HG03442 (cell line): ENCODE measurements around the gene CCDC122.
"Not testable (repeated sequence)": the region's sequence is repeated elsewhere in the genome, so short reads cannot be mapped to it uniquely, and the experiment has no call there.

Source experiments
- ATAC-seq: cut with Tn5 transposase; IDR thresholded peaks from one replicate; pipeline ENCODE4 v1.9.1; 2021; ENCODE audit warnings: mild to moderate bottlenecking, moderate library complexity; ENCODE audit not compliant: unreplicated experiment

The CCDC122 gene

GRCh38 chr13:43877766-43878165, 1.8 kb downstream of the CCDC122 start:
- no peak for ATAC-seq

DNA sequence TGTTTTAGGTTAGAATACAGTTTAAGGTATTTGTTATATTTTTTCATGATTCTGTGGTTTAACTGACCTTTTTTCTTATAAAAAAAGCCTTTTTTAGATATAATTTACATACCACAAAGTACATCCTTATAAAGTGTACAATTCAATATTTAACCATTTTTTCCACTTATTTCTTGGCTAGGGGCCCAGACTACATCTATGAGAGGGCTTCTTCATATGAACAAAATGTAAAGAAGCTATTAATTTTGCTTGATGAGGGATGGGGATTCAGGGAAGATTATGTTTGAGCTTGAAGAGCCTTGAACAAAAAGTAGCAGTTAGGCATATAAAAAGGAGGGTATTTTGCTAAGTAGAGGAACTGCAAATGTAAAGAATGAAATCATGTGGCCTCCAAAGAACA, 2.2 kb downstream of the CCDC122 start:
- ATAC-seq, result no peak

DNA sequence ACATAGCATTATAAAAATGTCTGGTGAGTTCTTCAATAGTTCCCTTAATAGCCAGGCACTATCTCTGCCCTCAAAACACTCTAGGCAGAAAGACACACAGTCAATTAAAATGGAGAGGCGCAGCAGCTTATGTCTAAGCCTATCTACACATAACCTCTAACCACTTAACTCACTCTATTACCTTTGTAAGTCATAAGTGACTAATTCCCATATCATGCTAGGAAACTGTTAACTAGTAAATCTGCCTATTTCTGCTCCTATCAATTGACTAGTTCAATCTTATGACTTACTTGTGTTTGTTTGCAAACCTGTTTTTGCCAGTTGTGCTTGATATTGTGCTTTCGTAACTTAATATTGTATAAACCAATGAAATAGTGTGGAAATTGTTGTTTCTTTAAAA, 3.2 kb downstream of the CCDC122 start:
- ATAC-seq, result no peak

DNA sequence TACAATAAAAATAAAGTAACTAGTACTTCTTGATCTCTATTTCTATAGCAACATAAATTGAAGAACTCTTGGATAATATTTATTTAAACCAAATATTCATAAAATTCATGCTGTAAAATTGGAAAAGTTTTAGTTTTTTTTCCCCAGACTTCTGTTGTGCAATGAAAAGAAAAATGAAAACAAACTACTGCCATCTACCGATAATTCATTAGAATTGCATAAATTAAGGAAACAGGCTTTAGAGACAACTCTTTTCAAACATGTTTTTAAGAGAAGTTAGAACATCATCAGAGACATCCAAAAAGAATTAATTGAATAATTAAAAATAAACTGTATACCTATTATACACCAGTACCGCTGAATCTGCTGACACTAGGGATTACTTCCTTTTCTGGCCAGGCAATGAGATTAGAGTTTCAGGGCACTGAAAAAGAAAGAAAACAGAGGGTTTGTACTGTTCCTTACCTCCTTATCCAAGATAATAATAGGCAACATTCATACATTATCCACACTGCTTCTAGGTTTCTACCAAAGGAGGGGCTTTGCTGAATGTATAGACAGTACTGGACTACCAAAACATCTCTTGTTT, 4.9 kb downstream of the CCDC122 start:
- ATAC-seq, result no peak

DNA sequence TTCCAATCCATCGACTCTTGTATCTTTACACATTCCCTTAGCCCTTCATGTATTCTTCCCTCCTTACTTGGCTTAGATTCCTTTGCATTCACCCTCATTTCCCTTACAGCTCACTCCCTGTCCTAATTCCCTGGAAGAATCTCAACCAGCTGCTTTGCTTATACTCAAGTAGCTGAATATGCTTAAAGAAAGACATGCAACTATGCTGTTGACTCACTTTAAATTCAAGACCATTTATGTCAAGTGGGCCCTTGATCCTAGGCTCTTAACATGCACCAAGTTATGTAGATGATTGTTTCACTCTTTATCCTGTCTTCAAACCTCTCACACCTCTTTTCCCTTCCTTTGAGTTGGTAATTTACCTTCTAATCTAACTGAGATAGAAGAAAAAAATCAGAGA, 7.4 kb downstream of the CCDC122 start:
- ATAC-seq, result no peak

DNA sequence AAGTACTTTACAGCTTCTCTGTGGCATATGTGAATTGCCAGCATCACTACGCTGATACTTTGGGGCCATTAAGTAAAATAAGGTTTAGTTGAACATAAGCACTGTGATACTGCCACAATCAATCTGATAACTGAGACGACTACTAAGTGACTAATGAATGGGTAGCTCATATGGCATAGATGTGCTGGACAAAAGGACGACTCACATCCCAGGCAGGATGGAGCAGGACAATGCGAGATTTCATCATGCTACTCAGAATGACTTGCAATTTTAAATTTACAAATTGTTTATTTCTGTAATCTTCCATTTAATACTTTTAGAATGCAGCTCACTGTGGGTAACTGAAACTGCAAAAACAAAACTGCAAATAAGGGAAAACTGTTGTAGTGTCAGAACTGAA, 13.6 kb downstream of the CCDC122 start:
- no peak for ATAC-seq

DNA sequence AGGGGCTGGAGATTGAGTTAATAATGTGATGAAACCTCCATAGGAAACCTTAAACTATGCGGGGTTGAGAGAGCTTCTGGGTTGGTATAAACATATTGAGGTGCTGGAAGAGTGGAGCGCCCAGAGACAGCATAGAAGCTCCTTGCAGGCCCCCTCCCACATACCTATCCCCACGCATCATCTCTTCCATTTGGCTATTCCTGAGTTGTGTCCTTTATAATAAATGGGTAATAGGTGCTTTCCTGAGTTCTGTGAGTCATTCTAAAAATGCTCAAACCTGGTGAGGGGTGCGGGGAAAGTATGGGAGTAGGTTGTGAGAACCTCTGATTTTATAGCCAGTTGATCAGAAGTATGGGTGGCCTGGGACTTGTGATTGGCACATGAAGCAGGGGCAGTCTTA, 14.6 kb downstream of the CCDC122 start:
- no peak for ATAC-seq

DNA sequence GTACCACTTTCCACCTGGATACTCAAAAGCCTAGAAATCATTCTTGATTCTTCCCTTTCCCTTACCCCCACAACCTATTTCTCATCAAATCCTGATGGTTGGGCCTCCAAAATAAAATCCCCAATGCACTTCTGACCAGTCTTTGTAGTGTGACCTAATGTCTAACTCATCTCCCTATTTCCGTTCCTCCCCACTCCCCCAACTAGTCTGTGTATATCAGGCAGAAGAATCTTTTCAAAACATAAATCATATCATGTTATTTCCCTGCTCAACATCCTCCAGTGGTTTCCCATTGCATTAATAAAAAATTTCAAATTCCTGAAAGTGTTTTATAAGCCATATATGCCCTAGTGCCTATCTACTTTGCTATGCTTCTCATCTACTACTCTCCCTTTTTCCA, 17.7 kb downstream of the CCDC122 start:
- ATAC-seq, result no peak

DNA sequence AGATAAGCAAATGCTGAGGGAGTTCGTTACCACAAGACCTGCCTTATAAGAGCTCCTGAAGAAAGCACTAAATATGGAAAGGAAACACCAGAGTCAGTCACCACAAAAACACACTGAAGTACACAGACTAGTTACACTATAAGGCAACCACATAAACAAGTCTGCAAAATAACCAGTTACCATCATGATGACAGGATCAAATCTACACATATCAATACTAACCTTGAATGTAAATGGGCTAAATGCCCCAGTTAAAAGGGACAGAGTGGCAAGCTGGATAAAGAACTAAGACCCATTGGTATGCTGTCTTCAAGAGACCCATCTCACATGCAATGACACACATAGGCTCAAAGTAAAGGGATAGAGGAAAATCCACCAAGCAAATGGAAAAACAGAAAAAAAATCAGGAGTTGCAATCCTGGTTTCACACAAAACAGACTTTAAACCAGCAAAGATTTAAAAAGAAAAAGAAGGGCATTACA, 26.6 kb downstream of the CCDC122 start:
- no peak for ATAC-seq

GRCh38 chr13:43850873-43851272, 28.7 kb downstream of the CCDC122 start:
- ATAC-seq, result no peak

GRCh38 chr13:43848001-43848649, 31.4 kb downstream of the CCDC122 start:
- no peak for ATAC-seq

GRCh38 chr13:43846496-43847158, 32.9 kb downstream of the CCDC122 start:
- ATAC-seq, result no peak

- no peak for ATAC-seq
These were observed 40.6 kb downstream of the CCDC122 start for GRCh38 chr13:43838909-43839308.

DNA sequence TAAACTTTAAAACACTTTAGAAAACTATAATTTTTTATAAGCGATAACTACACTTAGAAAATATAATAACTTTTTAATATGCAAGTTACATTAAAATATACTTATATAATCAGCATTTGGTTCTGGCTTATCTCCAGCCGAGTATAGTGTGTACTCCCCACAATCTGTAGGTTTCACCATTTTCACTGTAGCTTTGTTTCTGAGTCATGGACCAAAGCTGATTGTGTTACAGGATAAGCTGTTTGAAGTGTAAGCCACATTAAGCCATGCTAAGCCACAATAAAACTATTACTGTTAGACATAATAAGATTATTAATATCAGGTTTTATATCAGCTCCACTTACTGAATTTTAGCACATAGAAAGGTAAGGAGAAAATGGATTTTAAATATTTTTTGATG, 43.8 kb downstream of the CCDC122 start:
- ATAC-seq, result no peak

GRCh38 chr13:43831088-43831487, 48.5 kb downstream of the CCDC122 start:
- ATAC-seq, result no peak

DNA sequence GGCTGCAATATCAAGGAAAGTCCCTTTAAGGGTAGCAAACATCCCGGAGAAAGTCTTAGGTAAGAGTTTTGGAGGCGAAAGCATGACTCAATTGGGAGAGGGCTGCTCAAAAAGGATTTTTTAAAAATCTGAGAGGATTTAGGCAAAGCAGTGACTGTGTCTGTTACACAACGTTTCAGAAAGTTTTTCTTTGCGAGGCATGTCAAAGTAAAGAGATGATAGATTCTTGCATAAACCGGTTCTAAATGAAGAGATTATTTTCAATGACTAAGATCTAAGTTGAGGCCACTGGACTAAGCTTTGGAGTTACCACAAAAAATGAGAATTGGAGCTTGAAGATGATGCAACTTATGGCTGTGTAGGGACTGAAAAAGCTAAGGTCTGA, 49.1 kb downstream of the CCDC122 start:
- no peak for ATAC-seq

GRCh38 chr13:43824656-43825055, 54.9 kb downstream of the CCDC122 start:
- ATAC-seq, result not testable (repeated sequence)

DNA sequence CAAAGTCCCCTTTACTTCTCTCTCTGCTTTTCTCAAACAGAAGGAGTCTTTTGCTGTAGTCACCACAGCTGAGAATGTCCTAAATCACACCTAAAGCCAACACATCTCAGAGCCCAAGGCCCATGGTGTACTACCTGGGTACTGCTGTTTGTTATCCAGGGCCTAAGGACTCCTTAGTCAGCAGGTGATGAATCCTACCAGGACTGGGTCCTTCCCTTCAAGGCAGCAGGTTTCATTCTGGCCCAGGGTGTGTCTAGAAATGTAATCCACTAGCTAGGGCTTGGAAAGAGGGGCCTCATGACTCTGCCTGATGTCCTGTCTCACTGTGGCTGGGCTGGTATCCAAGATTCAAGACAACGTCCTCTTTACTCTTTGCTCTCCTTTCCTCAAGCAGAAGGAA, 56.6 kb downstream of the CCDC122 start:
- no peak for ATAC-seq

- ATAC-seq, result no peak
These were observed 63.1 kb downstream of the CCDC122 start for GRCh38 chr13:43816401-43816889.

GRCh38 chr13:43815204-43815603, 64.3 kb downstream of the CCDC122 start:
- ATAC-seq, result no peak

DNA sequence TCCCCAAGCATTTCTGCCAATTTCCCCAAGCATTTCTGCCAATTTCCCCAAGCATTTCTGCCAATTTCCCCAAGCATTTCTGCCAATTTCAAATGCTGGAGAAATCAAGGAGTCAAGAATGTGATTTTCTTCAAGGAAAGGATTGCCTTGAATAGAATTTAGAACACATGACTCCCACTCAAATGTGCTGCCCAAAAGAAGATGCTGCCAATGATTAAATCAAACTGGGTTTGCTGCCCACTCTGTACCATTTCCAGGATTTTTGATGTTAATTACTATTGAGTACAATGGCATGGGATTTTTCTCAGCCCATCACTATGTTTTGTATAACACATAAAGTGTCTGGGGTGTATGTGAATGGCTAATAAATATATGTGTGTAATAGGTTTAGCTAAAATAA, 70.9 kb downstream of the CCDC122 start:
- no peak for ATAC-seq

DNA sequence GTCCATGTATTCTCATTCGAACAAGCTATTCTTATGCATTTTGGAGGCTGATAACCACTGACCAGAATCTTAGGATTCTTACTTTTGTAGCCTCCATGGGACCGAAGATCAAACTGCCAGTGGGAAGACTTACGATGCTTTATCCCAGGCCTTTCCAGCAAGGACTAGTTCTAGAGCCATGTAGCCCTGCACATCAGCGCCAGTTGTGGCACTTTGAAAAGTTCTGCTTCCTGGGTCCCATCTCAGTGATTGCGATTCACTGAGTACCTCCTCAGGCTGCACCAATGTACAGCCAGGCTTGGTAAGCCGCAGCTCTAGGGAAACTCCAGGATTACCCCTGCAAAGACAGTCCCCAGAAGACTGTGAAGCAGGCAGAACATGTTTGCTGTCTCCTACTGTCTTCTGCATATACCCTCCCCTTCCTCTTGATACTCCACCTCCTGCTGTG, 73.8 kb downstream of the CCDC122 start:
- no peak for ATAC-seq
